HepG2 (cell line): ENCODE measurements around the gene MFSD2B. TPM values are rescaled to one million over a fixed set of nuclear protein-coding genes. Genes with fewer than 3 reads are reported as not detected.

Source experiments
- ARNTL ChIP-seq: sonication (generic); formaldehyde crosslinking; IDR thresholded peaks from 2 replicates; pipeline ENCODE4 v1.4.0; 2020; ENCODE audit warnings: mild to moderate bottlenecking, missing genetic modification reagents
- ATF3 ChIP-seq: sonication (generic); formaldehyde crosslinking; IDR thresholded peaks from 2 replicates; pipeline ENCODE4 v1.4.0; 2020; ENCODE audit warnings: missing genetic modification reagents
- CEBPG ChIP-seq: IDR thresholded peaks from 2 replicates; pipeline ENCODE4 v1.6.1; 2016
- CREB1 ChIP-seq, 2 experiments: fragments of 450-650 bp in 1 of 2; IDR thresholded peaks; 2 replicates each; pipeline ENCODE4 v1.6.1; 2016 to 2017; ENCODE audit warnings: control low read depth in 1 of 2, mild to moderate bottlenecking in 1 of 2, missing compliant biosample characterization in 1 of 2, missing genetic modification characterization in 1 of 2
- CREM ChIP-seq, 2 experiments: sonication (generic) in 1 of 2; formaldehyde crosslinking in 1 of 2; IDR thresholded peaks; 2 replicates each; pipeline versions ENCODE4 v1.4.0 to v1.6.1; 2016 to 2020; ENCODE audit warnings: antibody characterized with exemption in 1 of 2, mild to moderate bottlenecking in 1 of 2, missing genetic modification reagents in 1 of 2
- ELK4 ChIP-seq: sonication (generic); formaldehyde crosslinking; IDR thresholded peaks from 2 replicates; pipeline ENCODE4 v1.9.0; 2021; ENCODE audit warnings: missing genetic modification reagents, borderline replicate concordance
- ESRRA ChIP-seq: sonication (generic); formaldehyde crosslinking; IDR thresholded peaks from 2 replicates; pipeline ENCODE4 v1.5.1; 2020; ENCODE audit warnings: mild to moderate bottlenecking, low read depth, missing genetic modification reagents
- HOMEZ ChIP-seq: IDR thresholded peaks from 2 replicates; pipeline ENCODE4 v1.6.1; 2016; ENCODE audit warnings: low read depth
- KAT2B ChIP-seq: fragments of 150-350 bp; IDR thresholded peaks from 2 replicates; pipeline ENCODE4 v1.6.1; 2014; ENCODE audit warnings: low read depth, low read length, borderline replicate concordance
- PAWR ChIP-seq: sonication (generic); formaldehyde crosslinking; IDR thresholded peaks from 2 replicates; pipeline ENCODE4 v1.4.0; 2020; ENCODE audit warnings: missing genetic modification reagents, mild to moderate bottlenecking, borderline replicate concordance
- PHF20 ChIP-seq: sonication (generic); formaldehyde crosslinking; IDR thresholded peaks from 2 replicates; pipeline ENCODE4 v1.5.0; 2020; ENCODE audit warnings: mild to moderate bottlenecking, missing genetic modification reagents
- PRPF4 ChIP-seq: fragments of 200-400 bp; formaldehyde crosslinking; IDR thresholded peaks from 2 replicates; pipeline ENCODE4 v1.6.1; 2016; ENCODE audit warnings: low read length, low read depth; ENCODE audit not compliant: poor library complexity, severe bottlenecking
- SATB2 ChIP-seq: sonication (generic); formaldehyde crosslinking; IDR thresholded peaks from 2 replicates; pipeline ENCODE4 v1.5.0; 2020; ENCODE audit warnings: missing genetic modification reagents
- SMC3 ChIP-seq: IDR thresholded peaks from 2 replicates; pipeline ENCODE4 v1.6.1; 2011; ENCODE audit warnings: low read length, improper control_type of control experiment
- SRY ChIP-seq: sonication (generic); formaldehyde crosslinking; IDR thresholded peaks from 2 replicates; pipeline ENCODE4 v1.8.0; 2022; ENCODE audit warnings: mild to moderate bottlenecking, missing genetic modification reagents
- ZFP37 ChIP-seq: sonication (generic); formaldehyde crosslinking; IDR thresholded peaks from 2 replicates; pipeline ENCODE4 v1.4.0; 2020; ENCODE audit warnings: missing genetic modification reagents, borderline replicate concordance
- ZNF274 ChIP-seq: sonication (generic); formaldehyde crosslinking; IDR thresholded peaks from 2 replicates; pipeline ENCODE4 v1.5.1; 2020; ENCODE audit warnings: mild to moderate bottlenecking, missing genetic modification reagents
- ZNF510 ChIP-seq: sonication (generic); formaldehyde crosslinking; IDR thresholded peaks from 2 replicates; pipeline ENCODE4 v1.4.0; 2020; ENCODE audit warnings: low read depth, mild to moderate bottlenecking, missing genetic modification reagents
- ZNF678 ChIP-seq: sonication (generic); formaldehyde crosslinking; IDR thresholded peaks from 2 replicates; pipeline ENCODE4 v1.4.0; 2020; ENCODE audit warnings: mild to moderate bottlenecking, missing genetic modification reagents
- ZNF761 ChIP-seq: sonication (generic); formaldehyde crosslinking; conservative IDR thresholded peaks from 2 replicates; pipeline ENCODE4 v1.4.0; 2020; ENCODE audit warnings: mild to moderate bottlenecking, missing genetic modification reagents
- ZNF768 ChIP-seq: sonication (generic); formaldehyde crosslinking; IDR thresholded peaks from 2 replicates; pipeline ENCODE4 v1.4.0; 2020; ENCODE audit warnings: missing genetic modification reagents
- ZNF775 ChIP-seq: sonication (generic); formaldehyde crosslinking; IDR thresholded peaks from 2 replicates; pipeline ENCODE4 v1.4.0; 2020; ENCODE audit warnings: missing genetic modification reagents, mild to moderate bottlenecking, moderate library complexity, borderline replicate concordance
- ZNF780A ChIP-seq: sonication (generic); formaldehyde crosslinking; IDR thresholded peaks from 2 replicates; pipeline ENCODE4 v1.8.0; 2022; ENCODE audit warnings: mild to moderate bottlenecking, missing genetic modification reagents, moderate library complexity
- ZNF788 ChIP-seq: sonication (generic); formaldehyde crosslinking; IDR thresholded peaks from 2 replicates; pipeline ENCODE4 v1.5.0; 2020; ENCODE audit warnings: mild to moderate bottlenecking, missing genetic modification reagents, borderline replicate concordance
- polyA plus RNA-seq, 8 experiments: library from polyadenylated mRNA; depleted of rRNA in 3 of 8; stranded (reverse) in 7 of 8; unstranded in 1 of 8; fragments of >200 nt; fragmentation: Illumina TruSeq in 4 of 8; extraction: Trizol in 4 of 8; gene quantifications; 2 replicates each; pipeline versions ENCODE4 v1.2.1 to v1.2.3, GENCODE V29; 2011 to 2016; ENCODE audit warnings: low read depth in 4 of 8, missing spikeins in 1 of 8, mixed read lengths in 1 of 8; ENCODE audit not compliant: insufficient read depth in 1 of 8
- total RNA-seq, 5 experiments: library from RNA; depleted of rRNA; stranded (reverse); fragments of >200 nt; fragmentation: Illumina TruSeq; extraction: Trizol; gene quantifications; 2 replicates each; pipeline ENCODE4 v1.2.3, GENCODE V29; 2016; ENCODE audit warnings: low read depth in 1 of 5
- TF ChIP-seq, protein P1 (sequence below): sonication (generic); formaldehyde crosslinking; IDR thresholded peaks from 2 replicates; pipeline ENCODE4 v1.5.1; 2020; ENCODE audit warnings: missing genetic modification reagents, mild to moderate bottlenecking, borderline replicate concordance

The MFSD2B gene
- total and polyA plus RNA-seq, 2 of the 13 experiments (the other 11 are each of a cell fraction or from before 2014, with no cell fraction given) = 0.21 to 0.93 TPM

- TF ChIP-seq ZNF510 (CRISPR knock-in tag) = no peak
- TF ChIP-seq ZNF274 = no peak
- 0 out of 2 replicates have a peak, but pooled peaks have one; percentile 11 for TF ChIP-seq ATF3
- no peak for TF ChIP-seq ZFP37 (CRISPR knock-in tag)
- no peak for TF ChIP-seq ZNF761 (CRISPR knock-in tag)
- TF ChIP-seq ZNF678 (CRISPR knock-in tag) = no peak
- no peak for TF ChIP-seq ZNF780A (CRISPR knock-in tag)
- TF ChIP-seq CREM (IDR thresholded peaks at IDR 0.05) = no peak
- no peak for TF ChIP-seq CREM (CRISPR knock-in tag; IDR thresholded peaks at IDR 0.05)
- TF ChIP-seq ZNF775 = no peak
- no peak for TF ChIP-seq SATB2 (CRISPR knock-in tag)
- no peak for TF ChIP-seq CEBPG
- 0 out of 2 replicates have a peak, but pooled peaks have one; percentile 42 for TF ChIP-seq PHF20 (CRISPR knock-in tag)
- TF ChIP-seq PAWR (CRISPR knock-in tag) = no peak
- TF ChIP-seq, protein P1, sequence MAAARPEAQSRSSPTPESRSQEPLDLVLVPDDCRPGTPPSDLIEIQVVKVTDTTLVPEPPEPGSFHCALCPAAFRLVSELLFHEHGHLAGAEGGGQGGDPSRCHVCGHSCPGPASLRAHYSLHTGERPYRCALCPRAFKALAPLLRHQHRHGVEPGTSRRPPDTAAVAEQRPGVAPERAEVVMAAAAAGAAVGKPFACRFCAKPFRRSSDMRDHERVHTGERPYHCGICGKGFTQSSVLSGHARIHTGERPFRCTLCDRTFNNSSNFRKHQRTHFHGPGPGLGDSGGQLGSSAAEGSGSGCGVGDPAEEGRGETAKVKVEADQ (CRISPR knock-in tag) = no peak
- TF ChIP-seq PRPF4 = no peak
- TF ChIP-seq CREB1 (IDR thresholded peaks at IDR 0.05) = no peak
- TF ChIP-seq CREB1 (CRISPR knock-in tag; IDR thresholded peaks at IDR 0.05) = no peak
- TF ChIP-seq HOMEZ = no peak
- peak; percentile 16; the same call in 1 of the 2 replicates for TF ChIP-seq ESRRA (CRISPR knock-in tag)
- no peak for TF ChIP-seq ARNTL (CRISPR knock-in tag)
- TF ChIP-seq ELK4 (CRISPR knock-in tag) = no peak
- no peak for TF ChIP-seq KAT2B
- TF ChIP-seq ZNF788 = no peak
- no peak for TF ChIP-seq SRY
- TF ChIP-seq SMC3 = no peak
- peak; percentile 16; the same call in 1 of the 2 replicates for TF ChIP-seq ZNF768
Observed at GRCh38 chr2:24050041-24050979, 40.4 kb downstream of the MFSD2B start (continued).
